Measurements from ENCODE around the gene REC8. TPM values are rescaled to one million over a fixed set of nuclear protein-coding genes. Genes with fewer than 3 reads are reported as not detected.

REC8 gene
- total and polyA plus RNA-seq, 2 experiments from 2014 or later: 44.8 to 170 TPM

DNA sequence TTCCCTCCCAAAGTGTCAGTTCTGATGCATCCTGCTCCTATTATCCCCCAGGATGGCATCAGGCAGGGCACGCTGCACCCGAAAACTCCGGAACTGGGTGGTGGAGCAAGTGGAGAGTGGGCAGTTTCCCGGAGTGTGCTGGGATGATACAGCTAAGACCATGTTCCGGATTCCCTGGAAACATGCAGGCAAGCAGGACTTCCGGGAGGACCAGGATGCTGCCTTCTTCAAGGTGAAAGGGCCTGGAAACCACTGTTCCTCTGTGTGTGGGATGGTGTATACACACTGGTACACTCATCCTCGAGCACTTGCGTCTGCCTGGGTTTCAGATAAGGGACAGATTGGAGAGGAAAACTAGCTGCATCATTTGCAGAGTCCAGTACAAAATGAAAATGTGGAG is 9.8 kb upstream of the REC8 start:
- 86% methylated on average over 8 of the region's 8 CpGs for WGBS (ENCODE audit: low lambda C conversion rate, missing lambda C conversion rate)
- Histone ChIP-seq H3K27ac (peak overlapping the region; percentile 91), H3K9me3 (ENCODE audit: low read depth) (no peaks in the 10 kb centered on the region), H2AFZ (no peak overlapping the region), H3K4me1 (ENCODE audit: insufficient read depth) (peaks cover 16% of the 10 kb centered on the region), H3K9me2 (replicated peaks; ENCODE audit: insufficient read depth) (no peaks in the 10 kb centered on the region), H3K27me3 (no peaks in the 10 kb centered on the region), H3K4me2 (peak overlapping the region; percentile 87), H3K79me2 (peaks cover 25% of the 10 kb centered on the region), H3K36me3 (replicated peaks; ENCODE audit: insufficient read depth, low read depth) (no peaks in the 10 kb centered on the region), H3K4me3 (peak overlapping the region; percentile 25), H4K20me1 (ENCODE audit: insufficient read depth, poor library complexity, severe bottlenecking) (peaks cover 5% of the 10 kb centered on the region)
- no peak for TF ChIP-seq EZH2phosphoT487 (IDR thresholded peaks at IDR 0.05; ENCODE audit: low read depth, severe bottlenecking, unreplicated experiment)
- no peak for TF ChIP-seq EZH2 (IDR thresholded peaks at IDR 0.05; ENCODE audit: borderline replicate concordance)
- TF ChIP-seq, protein P1, sequence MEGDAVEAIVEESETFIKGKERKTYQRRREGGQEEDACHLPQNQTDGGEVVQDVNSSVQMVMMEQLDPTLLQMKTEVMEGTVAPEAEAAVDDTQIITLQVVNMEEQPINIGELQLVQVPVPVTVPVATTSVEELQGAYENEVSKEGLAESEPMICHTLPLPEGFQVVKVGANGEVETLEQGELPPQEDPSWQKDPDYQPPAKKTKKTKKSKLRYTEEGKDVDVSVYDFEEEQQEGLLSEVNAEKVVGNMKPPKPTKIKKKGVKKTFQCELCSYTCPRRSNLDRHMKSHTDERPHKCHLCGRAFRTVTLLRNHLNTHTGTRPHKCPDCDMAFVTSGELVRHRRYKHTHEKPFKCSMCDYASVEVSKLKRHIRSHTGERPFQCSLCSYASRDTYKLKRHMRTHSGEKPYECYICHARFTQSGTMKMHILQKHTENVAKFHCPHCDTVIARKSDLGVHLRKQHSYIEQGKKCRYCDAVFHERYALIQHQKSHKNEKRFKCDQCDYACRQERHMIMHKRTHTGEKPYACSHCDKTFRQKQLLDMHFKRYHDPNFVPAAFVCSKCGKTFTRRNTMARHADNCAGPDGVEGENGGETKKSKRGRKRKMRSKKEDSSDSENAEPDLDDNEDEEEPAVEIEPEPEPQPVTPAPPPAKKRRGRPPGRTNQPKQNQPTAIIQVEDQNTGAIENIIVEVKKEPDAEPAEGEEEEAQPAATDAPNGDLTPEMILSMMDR (IDR thresholded peaks at IDR 0.05; ENCODE audit: poor library complexity): no peak
- no peak for DNase-seq (ENCODE audit: low spot score)

DNA sequence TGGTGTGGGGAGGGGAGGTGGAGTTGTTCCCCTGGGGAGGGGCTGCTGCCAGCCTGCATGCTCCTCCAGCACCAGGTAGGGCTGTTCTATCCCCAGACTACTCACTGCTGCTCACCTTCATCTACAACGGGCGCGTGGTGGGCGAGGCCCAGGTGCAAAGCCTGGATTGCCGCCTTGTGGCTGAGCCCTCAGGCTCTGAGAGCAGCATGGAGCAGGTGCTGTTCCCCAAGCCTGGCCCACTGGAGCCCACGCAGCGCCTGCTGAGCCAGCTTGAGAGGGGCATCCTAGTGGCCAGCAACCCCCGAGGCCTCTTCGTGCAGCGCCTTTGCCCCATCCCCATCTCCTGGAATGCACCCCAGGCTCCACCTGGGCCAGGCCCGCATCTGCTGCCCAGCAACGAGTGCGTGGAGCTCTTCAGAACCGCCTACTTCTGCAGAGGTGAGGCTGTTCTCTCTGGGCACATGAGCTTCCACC is 7.3 kb upstream of the REC8 start:
- no peaks in the 10 kb centered on the region for H3K9me2 ChIP-seq (replicated peaks; ENCODE audit: insufficient read depth)
- no peak for TF ChIP-seq EZH2phosphoT487 (IDR thresholded peaks at IDR 0.05; ENCODE audit: low read depth, severe bottlenecking, unreplicated experiment)
- no peak for TF ChIP-seq EZH2 (IDR thresholded peaks at IDR 0.05; ENCODE audit: borderline replicate concordance)
- H3K4me2 ChIP-seq: no peak overlapping the region
- H3K36me3 ChIP-seq (replicated peaks; ENCODE audit: insufficient read depth, low read depth): no peaks in the 10 kb centered on the region
- H2AFZ ChIP-seq: no peak overlapping the region
- H4K20me1 ChIP-seq (ENCODE audit: insufficient read depth, poor library complexity, severe bottlenecking): peaks cover 5% of the 10 kb centered on the region
- DNase-seq (ENCODE audit: low spot score): no peak
- H3K4me3 ChIP-seq: no peak overlapping the region
- H3K9me3 ChIP-seq (ENCODE audit: low read depth): no peaks in the 10 kb centered on the region
- no peak overlapping the region for H3K27ac ChIP-seq
- no peaks in the 10 kb centered on the region for H3K27me3 ChIP-seq
- peaks cover 16% of the 10 kb centered on the region for H3K4me1 ChIP-seq (ENCODE audit: insufficient read depth)
- WGBS (ENCODE audit: low lambda C conversion rate, missing lambda C conversion rate): 94% methylated on average over 14 of the region's 14 CpGs
- H3K79me2 ChIP-seq: peaks cover 25% of the 10 kb centered on the region

GRCh38 chr14:24165785-24166184 is 6.1 kb upstream of the REC8 start:
- WGBS (ENCODE audit: low lambda C conversion rate, missing lambda C conversion rate): 98% methylated on average over 5 of the region's 5 CpGs
- no peaks in the 10 kb centered on the region for H3K36me3 ChIP-seq (replicated peaks; ENCODE audit: insufficient read depth, low read depth)

DNA sequence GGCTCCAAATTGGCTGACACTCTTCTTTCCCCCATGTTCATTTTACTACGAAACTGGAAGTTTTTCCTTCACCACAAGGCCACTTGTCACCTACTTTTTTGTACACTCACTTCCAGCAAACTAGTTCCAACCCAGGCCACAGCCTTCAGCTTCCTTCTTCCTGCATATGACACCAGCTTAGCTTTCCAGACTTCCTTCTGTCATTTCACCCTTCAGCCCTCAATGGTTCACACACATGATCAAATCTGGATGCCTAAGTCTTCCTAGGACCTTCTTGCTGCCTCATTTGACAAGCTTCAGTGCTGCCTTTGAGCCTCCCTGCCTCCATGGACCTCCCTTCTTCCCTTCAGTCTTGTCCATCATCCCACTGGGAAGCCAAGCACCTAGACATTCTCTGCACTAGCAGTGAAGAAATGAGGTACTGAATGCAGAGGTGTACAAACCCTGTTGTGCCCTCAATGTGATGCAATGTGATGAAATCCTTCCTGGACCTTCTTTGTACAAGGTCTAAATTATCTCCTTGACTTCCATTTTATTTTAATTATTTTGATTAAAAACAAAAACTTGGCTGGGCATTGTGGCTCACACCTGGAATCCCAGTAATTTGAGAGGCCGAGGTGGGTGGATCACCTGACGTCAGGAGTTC is 4.3 kb upstream of the REC8 start:
- H3K4me2 ChIP-seq: no peak overlapping the region
- peaks cover 16% of the 10 kb centered on the region for H3K79me2 ChIP-seq
- H2AFZ ChIP-seq: no peak overlapping the region
- 93% methylated on average over 3 of the region's 3 CpGs for WGBS (ENCODE audit: low lambda C conversion rate, missing lambda C conversion rate)
- DNase-seq (ENCODE audit: low spot score): no peak
- no peaks in the 10 kb centered on the region for H3K36me3 ChIP-seq (replicated peaks; ENCODE audit: insufficient read depth, low read depth)
- H3K4me1 ChIP-seq (ENCODE audit: insufficient read depth): no peaks in the 10 kb centered on the region
- no peak overlapping the region for H3K4me3 ChIP-seq
- H3K9me3 ChIP-seq (ENCODE audit: low read depth): no peaks in the 10 kb centered on the region
- TF ChIP-seq, protein P1 (IDR thresholded peaks at IDR 0.05; ENCODE audit: poor library complexity): no peak
- TF ChIP-seq EZH2 (IDR thresholded peaks at IDR 0.05; ENCODE audit: borderline replicate concordance): no peak
- no peak for TF ChIP-seq EZH2phosphoT487 (IDR thresholded peaks at IDR 0.05; ENCODE audit: low read depth, severe bottlenecking, unreplicated experiment)
- no peaks in the 10 kb centered on the region for H3K27me3 ChIP-seq
- no peak overlapping the region for H3K27ac ChIP-seq
- H3K9me2 ChIP-seq (replicated peaks; ENCODE audit: insufficient read depth): no peaks in the 10 kb centered on the region
- peaks cover 5% of the 10 kb centered on the region for H4K20me1 ChIP-seq (ENCODE audit: insufficient read depth, poor library complexity, severe bottlenecking)

More at GRCh38 chr14:24165785-24166184, 6.1 kb upstream of the REC8 start:
- H3K27ac ChIP-seq: no peak overlapping the region
- TF ChIP-seq, protein P1 (IDR thresholded peaks at IDR 0.05; ENCODE audit: poor library complexity): no peak
- TF ChIP-seq EZH2 (IDR thresholded peaks at IDR 0.05; ENCODE audit: borderline replicate concordance) (no peak), EZH2phosphoT487 (IDR thresholded peaks at IDR 0.05; ENCODE audit: low read depth, severe bottlenecking, unreplicated experiment) (no peak)
- H2AFZ ChIP-seq: no peak overlapping the region
- no peak overlapping the region for H3K4me3 ChIP-seq
- H3K4me2 ChIP-seq: no peak overlapping the region
- no peaks in the 10 kb centered on the region for H3K9me3 ChIP-seq (ENCODE audit: low read depth)
- peaks cover 13% of the 10 kb centered on the region for H3K4me1 ChIP-seq (ENCODE audit: insufficient read depth)
- peaks cover 25% of the 10 kb centered on the region for H3K79me2 ChIP-seq
- H4K20me1 ChIP-seq (ENCODE audit: insufficient read depth, poor library complexity, severe bottlenecking): peaks cover 5% of the 10 kb centered on the region
- H3K9me2 ChIP-seq (replicated peaks; ENCODE audit: insufficient read depth): no peaks in the 10 kb centered on the region
- no peaks in the 10 kb centered on the region for H3K27me3 ChIP-seq
- no peak for DNase-seq (ENCODE audit: low spot score)

All from hepatocyte (in vitro differentiated cells).